HG03439 (cell line): Measurements from ENCODE around the gene HSPG2.

Experiments used
- ATAC-seq: cut with Tn5 transposase; IDR thresholded peaks from one replicate; pipeline ENCODE4 v1.9.1; 2021; ENCODE audit warnings: mild to moderate bottlenecking, moderate library complexity; ENCODE audit not compliant: unreplicated experiment

The HSPG2 gene

GRCh38 chr1:21774835-21775549 is 162.1 kb downstream of the HSPG2 start:
- no peak for ATAC-seq

GRCh38 chr1:21773585-21773984 is 163.5 kb downstream of the HSPG2 start:
- ATAC-seq, result no peak
